B cell (primary cell): ENCODE results near the gene ZNF425. TPM values are rescaled to one million over a fixed set of nuclear protein-coding genes. Genes with fewer than 3 reads are reported as not detected.

Experiments used
- ATAC-seq: fragments of 200-7000 bp; cut with Tn5 transposase; one replicate; pipeline ENCODE4 v1.10.0; 2021; ENCODE audit warnings: low read depth, mild to moderate bottlenecking, moderate number of reproducible peaks, moderate library complexity
- CTCF ChIA-PET: fragments of 350-600 bp; sonication (Branson Sonifier 250); formaldehyde crosslinking; loops from one replicate; lab custom pipeline; 2021; ENCODE audit warnings: antibody characterized with exemption, inconsistent platforms; lab: Charles Lee
- POLR2A ChIA-PET: fragments of 350-600 bp; sonication (Branson Sonifier 250); formaldehyde crosslinking; loops from one replicate; lab custom pipeline; 2021; ENCODE audit warnings: antibody characterized with exemption; lab: Charles Lee
- DNase-seq: peaks from one replicate; pipeline ENCODE4 v3.0.0; 2013
- H2AFZ ChIP-seq: 2 replicates; pipeline ENCODE4 v1.6.1; 2012; ENCODE audit warnings: mild to moderate bottlenecking, low read depth, low read length; ENCODE audit not compliant: insufficient read depth, poor library complexity, severe bottlenecking
- H3K27ac ChIP-seq, 2 donors: 1 replicate in 1 of 2; 2 replicates in 1 of 2; pipeline ENCODE4 v1.5.1; 2012 to 2013; ENCODE audit warnings: low read length in 2 of 2, mild to moderate bottlenecking in 2 of 2, moderate library complexity in 1 of 2
- H3K27me3 ChIP-seq, 4 experiments: fragments of 200-600 bp in 1 of 4; sonication (generic) in 1 of 4; replicated peaks in 1 of 4; 1 replicate in 2 of 4; 2 replicates in 2 of 4; pipeline versions ENCODE4 v1.6.1 to v1.7.0; 2013 to 2016; ENCODE audit warnings: low read length in 3 of 4, mild to moderate bottlenecking in 2 of 4, mixed read lengths in 1 of 4, moderate library complexity in 1 of 4; ENCODE audit not compliant: insufficient read depth in 4 of 4, control insufficient read depth in 3 of 4; ENCODE audit errors: control extremely low read depth in 1 of 4
- H3K36me3 ChIP-seq, 2 experiments: replicated peaks in 1 of 2; 1 replicate in 1 of 2; 2 replicates in 1 of 2; pipeline versions ENCODE4 v1.6.1 to v1.7.1; 2013; ENCODE audit warnings: low read length in 1 of 2; ENCODE audit not compliant: insufficient read depth in 2 of 2, control insufficient read depth in 1 of 2; ENCODE audit errors: control extremely low read depth in 1 of 2, extremely low read depth in 1 of 2
- H3K4me1 ChIP-seq, 2 donors: fragments of 200-600 bp in 1 of 2; sonication (generic) in 1 of 2; 1 replicate in 1 of 2; 2 replicates in 1 of 2; pipeline versions ENCODE4 v1.5.1 to v1.6.1; 2013 to 2017; ENCODE audit warnings: low read length in 2 of 2; ENCODE audit not compliant: control insufficient read depth in 2 of 2, insufficient read depth in 2 of 2
- H3K4me2 ChIP-seq: replicated peaks from 2 replicates; pipeline ENCODE3; 2012; ENCODE audit warnings: mild to moderate bottlenecking, low read depth, low read length; ENCODE audit not compliant: poor library complexity, severe bottlenecking
- H3K4me3 ChIP-seq, 5 experiments: fragments of 200-600 bp in 1 of 5; sonication (generic) in 1 of 5; 1 replicate in 3 of 5; 2 replicates in 2 of 5; pipeline versions ENCODE4 v1.5.1 to v1.7.0; 2011 to 2016; ENCODE audit warnings: low read length in 4 of 5, mild to moderate bottlenecking in 4 of 5, low read depth in 2 of 5, control low read depth in 1 of 5, moderate library complexity in 1 of 5; ENCODE audit not compliant: insufficient read depth in 1 of 5; ENCODE audit errors: control extremely low read depth in 1 of 5, extremely low read depth in 1 of 5
- H3K79me2 ChIP-seq: fragments of 200-600 bp; sonication (generic); one replicate; pipeline ENCODE4 v1.6.0; 2016; ENCODE audit warnings: low read length; ENCODE audit not compliant: control insufficient read depth, insufficient read depth
- H3K9ac ChIP-seq: fragments of 200-600 bp; sonication (generic); 2 replicates; pipeline ENCODE4 v1.6.1; 2017; ENCODE audit warnings: mild to moderate bottlenecking, low read length, moderate library complexity
- H3K9me3 ChIP-seq, 3 donors: one replicate each; pipeline versions ENCODE4 v1.6.1 to v1.7.1; 2013; ENCODE audit warnings: low read length in 2 of 3; ENCODE audit not compliant: control insufficient read depth in 2 of 3, insufficient read depth in 1 of 3; ENCODE audit errors: control extremely low read depth in 1 of 3
- H4K20me1 ChIP-seq: 2 replicates; pipeline ENCODE4 v1.6.0; 2012; ENCODE audit warnings: mild to moderate bottlenecking, low read length; ENCODE audit not compliant: insufficient read depth, control insufficient read depth, poor library complexity, severe bottlenecking
- H3K27ac Mint-ChIP-seq: one replicate; pipeline ENCODE4 v1.8.0; 2021; ENCODE audit warnings: mixed read lengths
- H3K27me3 Mint-ChIP-seq: one replicate; pipeline ENCODE4 v1.8.0; 2021; ENCODE audit warnings: mixed read lengths
- H3K4me1 Mint-ChIP-seq: one replicate; pipeline ENCODE4 v1.8.0; 2021; ENCODE audit warnings: mixed read lengths
- H3K4me3 Mint-ChIP-seq: one replicate; pipeline ENCODE4 v1.8.0; 2021; ENCODE audit warnings: mixed read lengths
- H3K9me3 Mint-ChIP-seq: one replicate; pipeline ENCODE4 v1.8.0; 2022; ENCODE audit warnings: mixed read lengths; ENCODE audit not compliant: insufficient read depth
- EZH2 ChIP-seq: IDR thresholded peaks from 2 replicates; pipeline ENCODE4 v1.6.1; 2012; ENCODE audit warnings: borderline replicate concordance, low read depth, mild to moderate bottlenecking, moderate library complexity, low read length; ENCODE audit not compliant: insufficient read depth, poor library complexity, severe bottlenecking
- WGBS: methylation state at CpG from one replicate; pipeline ENCODE4 v1.1.5; 2013; ENCODE audit warnings: missing lambda C conversion rate; ENCODE audit not compliant: insufficient coverage; 5-methylcytosine and 5-hydroxymethylcytosine counted together
- intact Hi-C: fragments of 100-400 bp; cut with micrococcal nuclease; formaldehyde crosslinking; loops from one replicate; pipeline ENCODE4 v1.10.0; 2022
- polyA plus RNA-seq: library from polyadenylated mRNA; depleted of rRNA; stranded (reverse); fragments of >200 nt; gene quantifications from 2 replicates; pipeline ENCODE4 v1.2.3, GENCODE V29; 2012
- total RNA-seq, 2 donors: library from RNA; stranded (reverse); fragments of 120-200 nt in 1 of 2; gene quantifications; 1 replicate in 1 of 2; 2 replicates in 1 of 2; pipeline versions ENCODE4 v1.2.3 to v1.2.4, GENCODE V29; 2013 to 2022
- TF ChIP-seq, protein P1 (sequence below): fragments of 200-600 bp; IDR thresholded peaks from one replicate; pipeline ENCODE4 v1.8.0; 2022; ENCODE audit warnings: antibody characterized with exemption, mild to moderate bottlenecking

ZNF425 gene
- total and polyA plus RNA-seq, 2 donors (not counting 1 experiment from before 2014, with no cell fraction given), result 0.48 to 3.3 TPM

DNA sequence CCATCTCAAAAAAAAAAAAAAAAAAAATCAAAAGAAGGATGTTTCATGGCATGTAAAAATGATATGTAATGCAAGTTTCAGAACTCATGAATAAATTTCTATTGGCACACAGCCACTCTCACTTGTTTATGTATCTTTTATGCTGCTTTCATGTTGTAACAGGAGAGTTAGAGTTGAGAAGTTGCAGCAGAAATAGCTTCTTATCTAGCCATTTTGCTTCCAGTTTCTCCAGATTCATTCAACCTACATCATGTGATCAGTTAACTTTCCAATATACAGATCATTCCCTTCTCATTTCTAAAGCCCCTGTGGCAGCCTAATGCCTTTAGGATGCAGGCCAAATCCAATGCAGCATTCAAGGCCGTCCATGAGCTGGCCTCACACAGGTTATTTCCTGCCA, 66.0 kb downstream of the ZNF425 start:
- peaks cover 5% of the 10 kb centered on the region for H3K4me1 Mint-ChIP-seq
- CTCF ChIA-PET, result interaction anchor here (0.6 kb wide), 1 partner anchor 87 kb away, joined by 3 read pairs; the partner anchor contains the start of gene ZNF398

DNA sequence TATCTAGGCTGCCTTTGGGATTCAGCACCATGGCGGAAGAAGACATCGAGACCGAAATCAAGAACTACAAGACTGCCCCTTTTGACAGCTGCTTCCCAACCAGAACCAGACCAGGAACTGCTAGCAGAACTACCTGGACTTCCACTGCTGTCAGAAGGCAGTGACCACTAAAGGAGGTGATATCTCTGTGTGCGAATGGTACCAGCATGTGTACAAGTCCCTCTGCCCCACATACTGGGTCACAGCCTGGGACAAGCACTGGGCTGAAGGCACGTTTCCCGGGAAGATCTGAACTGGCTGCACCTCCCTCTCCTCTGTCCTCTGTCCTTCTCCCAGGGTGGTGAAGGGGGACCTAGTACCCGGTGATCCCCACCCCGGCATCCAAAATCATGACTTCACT, 72.2 kb downstream of the ZNF425 start:
- no peak overlapping the region for H3K9ac ChIP-seq

More for the DNA sequence above, 66.0 kb downstream of the ZNF425 start:
- H3K4me3 ChIP-seq, result no peak overlapping the region
- no peak overlapping the region for H3K27ac Mint-ChIP-seq
- intact Hi-C loops, result no loop called here
- no peak overlapping the region for H3K27ac ChIP-seq
- 86% methylated on average over 1 of the region's 1 CpG for WGBS
- no peak overlapping the region for H3K9ac ChIP-seq
- no peak for ATAC-seq
- H3K27me3 Mint-ChIP-seq, result no peaks in the 10 kb centered on the region
- H3K79me2 ChIP-seq, result no peaks in the 10 kb centered on the region
- no peak for TF ChIP-seq EZH2
- TF ChIP-seq, protein P1, sequence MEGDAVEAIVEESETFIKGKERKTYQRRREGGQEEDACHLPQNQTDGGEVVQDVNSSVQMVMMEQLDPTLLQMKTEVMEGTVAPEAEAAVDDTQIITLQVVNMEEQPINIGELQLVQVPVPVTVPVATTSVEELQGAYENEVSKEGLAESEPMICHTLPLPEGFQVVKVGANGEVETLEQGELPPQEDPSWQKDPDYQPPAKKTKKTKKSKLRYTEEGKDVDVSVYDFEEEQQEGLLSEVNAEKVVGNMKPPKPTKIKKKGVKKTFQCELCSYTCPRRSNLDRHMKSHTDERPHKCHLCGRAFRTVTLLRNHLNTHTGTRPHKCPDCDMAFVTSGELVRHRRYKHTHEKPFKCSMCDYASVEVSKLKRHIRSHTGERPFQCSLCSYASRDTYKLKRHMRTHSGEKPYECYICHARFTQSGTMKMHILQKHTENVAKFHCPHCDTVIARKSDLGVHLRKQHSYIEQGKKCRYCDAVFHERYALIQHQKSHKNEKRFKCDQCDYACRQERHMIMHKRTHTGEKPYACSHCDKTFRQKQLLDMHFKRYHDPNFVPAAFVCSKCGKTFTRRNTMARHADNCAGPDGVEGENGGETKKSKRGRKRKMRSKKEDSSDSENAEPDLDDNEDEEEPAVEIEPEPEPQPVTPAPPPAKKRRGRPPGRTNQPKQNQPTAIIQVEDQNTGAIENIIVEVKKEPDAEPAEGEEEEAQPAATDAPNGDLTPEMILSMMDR, result no peak
- no peaks in the 10 kb centered on the region for H3K27me3 ChIP-seq
- peaks cover 0 to 8% of the 10 kb centered on the region in 2 donors for H3K4me1 ChIP-seq
- H2AFZ ChIP-seq, result no peak overlapping the region
- no peak overlapping the region for H3K4me2 ChIP-seq
- POLR2A ChIA-PET, result no interaction called here
- no peaks in the 10 kb centered on the region for H3K36me3 ChIP-seq
- H4K20me1 ChIP-seq, result no peaks in the 10 kb centered on the region
- H3K9me3 ChIP-seq, result no peaks in the 10 kb centered on the region
- H3K4me3 Mint-ChIP-seq, result no peak overlapping the region
- DNase-seq, result no peak
- no peaks in the 10 kb centered on the region for H3K9me3 Mint-ChIP-seq

More for the DNA sequence above, 72.2 kb downstream of the ZNF425 start:
- no peak overlapping the region for H3K27ac Mint-ChIP-seq
- Histone ChIP-seq H3K36me3 (no peaks in the 10 kb centered on the region), H2AFZ (no peak overlapping the region), H4K20me1 (no peaks in the 10 kb centered on the region), H3K4me3 (no peak overlapping the region), H3K9me3 (no peaks in the 10 kb centered on the region), H3K4me1 (no peaks in the 10 kb centered on the region), H3K27me3 (no peaks in the 10 kb centered on the region), H3K79me2 (no peaks in the 10 kb centered on the region), H3K4me2 (no peak overlapping the region), H3K27ac (no peak overlapping the region)
- H3K4me1 Mint-ChIP-seq, result no peaks in the 10 kb centered on the region
- H3K9me3 Mint-ChIP-seq, result no peaks in the 10 kb centered on the region
- no peak for TF ChIP-seq EZH2
- TF ChIP-seq, protein P1, result no peak
- H3K4me3 Mint-ChIP-seq, result no peak overlapping the region
- ATAC-seq (no peak), DNase-seq (no peak)
- intact Hi-C loops, result no loop called here
- ChIA-PET POLR2A (no interaction called here), CTCF (interaction anchor here (1.0 kb wide), 1 partner anchor 12 kb away, joined by 3 read pairs; no protein-coding TSS in a partner anchor)
- H3K27me3 Mint-ChIP-seq, result peaks cover 5% of the 10 kb centered on the region
- WGBS, result 96% methylated on average over 5 of the region's 8 CpGs
